ENCODE measurements around the gene DLGAP1.

The DLGAP1 gene

GRCh38 chr18:4077721-4078120 lies 377.4 kb downstream of the DLGAP1 start:
- no peaks in the 10 kb centered on the region for H3K27me3 ChIP-seq (replicated peaks; ENCODE audit: control insufficient read depth, insufficient read depth, low read length, poor library complexity, severe bottlenecking)
- no peaks in the 10 kb centered on the region for H3K9me3 ChIP-seq (ENCODE audit: control insufficient read depth, low read length)
- no peak for DNase-seq
- no peak overlapping the region for H3K27ac ChIP-seq (ENCODE audit: insufficient read depth, low read length, poor library complexity, severe bottlenecking)
- no peaks in the 10 kb centered on the region for H3K4me1 ChIP-seq (ENCODE audit: control insufficient read depth, insufficient read depth, low read length, poor library complexity, severe bottlenecking)
- no peak overlapping the region for H3K4me3 ChIP-seq (ENCODE audit: insufficient read depth, low read depth, low read length, poor library complexity, severe bottlenecking)
- H3K36me3 ChIP-seq (ENCODE audit: control insufficient read depth, insufficient read depth, low read length), result no peaks in the 10 kb centered on the region

DNA sequence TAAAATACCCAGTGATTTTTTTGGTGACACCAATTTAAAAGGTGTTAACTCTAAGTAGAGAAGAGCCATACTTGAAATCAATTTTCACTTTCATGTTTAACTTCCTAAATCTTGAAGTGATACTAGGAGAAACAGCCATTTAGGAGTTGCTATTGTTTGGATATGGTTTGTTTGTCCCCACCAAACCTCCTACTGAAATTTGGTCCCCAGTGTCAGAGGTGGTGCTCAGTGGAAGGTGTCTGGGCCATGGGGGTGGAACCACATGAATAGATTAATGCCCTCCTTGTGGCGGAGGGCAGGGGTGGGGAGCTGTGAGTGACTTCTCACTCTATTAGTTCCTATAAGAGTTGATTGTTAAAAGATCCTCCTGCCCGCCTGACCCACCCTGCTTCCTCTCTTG lies 377.9 kb downstream of the DLGAP1 start:
- Histone ChIP-seq H3K9me3 (ENCODE audit: control insufficient read depth, low read length) (no peaks in the 10 kb centered on the region), H3K4me3 (ENCODE audit: insufficient read depth, low read depth, low read length, poor library complexity, severe bottlenecking) (no peak overlapping the region), H3K27me3 (replicated peaks; ENCODE audit: control insufficient read depth, insufficient read depth, low read length, poor library complexity, severe bottlenecking) (no peaks in the 10 kb centered on the region), H3K36me3 (ENCODE audit: control insufficient read depth, insufficient read depth, low read length) (no peaks in the 10 kb centered on the region), H3K4me1 (ENCODE audit: control insufficient read depth, insufficient read depth, low read length, poor library complexity, severe bottlenecking) (no peaks in the 10 kb centered on the region), H3K27ac (ENCODE audit: insufficient read depth, low read length, poor library complexity, severe bottlenecking) (no peak overlapping the region)
- DNase-seq, result no peak

- no peaks in the 10 kb centered on the region for H3K36me3 ChIP-seq (ENCODE audit: control insufficient read depth, insufficient read depth, low read length)
- H3K4me1 ChIP-seq (ENCODE audit: control insufficient read depth, insufficient read depth, low read length, poor library complexity, severe bottlenecking), result no peaks in the 10 kb centered on the region
- H3K4me3 ChIP-seq (ENCODE audit: insufficient read depth, low read depth, low read length, poor library complexity, severe bottlenecking), result no peak overlapping the region
- no peaks in the 10 kb centered on the region for H3K9me3 ChIP-seq (ENCODE audit: control insufficient read depth, low read length)
- no peaks in the 10 kb centered on the region for H3K27me3 ChIP-seq (replicated peaks; ENCODE audit: control insufficient read depth, insufficient read depth, low read length, poor library complexity, severe bottlenecking)
- H3K27ac ChIP-seq (ENCODE audit: insufficient read depth, low read length, poor library complexity, severe bottlenecking), result no peak overlapping the region
- DNase-seq, result no peak
Observed at GRCh38 chr18:4074647-4075046, 380.5 kb downstream of the DLGAP1 start.

DNA sequence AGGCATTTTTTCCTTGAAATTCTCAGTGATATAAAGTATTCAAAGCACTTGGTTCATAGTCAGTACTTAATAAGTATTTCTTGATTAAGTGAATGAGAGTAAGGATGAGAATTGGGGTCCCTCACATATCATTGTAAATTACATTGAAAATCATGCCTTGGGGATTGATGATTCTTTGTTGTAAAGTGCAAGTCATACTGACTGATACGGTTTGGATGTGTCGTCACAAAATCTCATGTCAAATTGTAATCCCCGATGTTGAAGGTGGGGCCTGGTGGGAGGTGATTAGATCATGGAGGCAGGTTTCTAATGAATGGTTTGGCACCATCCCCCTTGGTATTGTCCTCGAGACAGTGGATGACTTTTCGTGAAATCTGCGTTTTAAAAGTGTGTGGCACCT lies 385.9 kb downstream of the DLGAP1 start:
- Histone ChIP-seq H3K9me3 (ENCODE audit: control insufficient read depth, low read length) (no peaks in the 10 kb centered on the region), H3K36me3 (ENCODE audit: control insufficient read depth, insufficient read depth, low read length) (no peaks in the 10 kb centered on the region), H3K27me3 (replicated peaks; ENCODE audit: control insufficient read depth, insufficient read depth, low read length, poor library complexity, severe bottlenecking) (no peaks in the 10 kb centered on the region), H3K4me1 (ENCODE audit: control insufficient read depth, insufficient read depth, low read length, poor library complexity, severe bottlenecking) (no peaks in the 10 kb centered on the region), H3K27ac (ENCODE audit: insufficient read depth, low read length, poor library complexity, severe bottlenecking) (no peak overlapping the region), H3K4me3 (ENCODE audit: insufficient read depth, low read depth, low read length, poor library complexity, severe bottlenecking) (no peak overlapping the region)
- DNase-seq, result no peak

GRCh38 chr18:4068552-4069158 lies 386.5 kb downstream of the DLGAP1 start:
- H3K27me3 ChIP-seq (replicated peaks; ENCODE audit: control insufficient read depth, insufficient read depth, low read length, poor library complexity, severe bottlenecking), result no peaks in the 10 kb centered on the region
- no peaks in the 10 kb centered on the region for H3K4me1 ChIP-seq (ENCODE audit: control insufficient read depth, insufficient read depth, low read length, poor library complexity, severe bottlenecking)
- DNase-seq, result peak in 1 of 3 donors; percentile 1
- no peaks in the 10 kb centered on the region for H3K36me3 ChIP-seq (ENCODE audit: control insufficient read depth, insufficient read depth, low read length)
- no peaks in the 10 kb centered on the region for H3K9me3 ChIP-seq (ENCODE audit: control insufficient read depth, low read length)
- H3K27ac ChIP-seq (ENCODE audit: insufficient read depth, low read length, poor library complexity, severe bottlenecking), result no peak overlapping the region
- H3K4me3 ChIP-seq (ENCODE audit: insufficient read depth, low read depth, low read length, poor library complexity, severe bottlenecking), result no peak overlapping the region

DNA sequence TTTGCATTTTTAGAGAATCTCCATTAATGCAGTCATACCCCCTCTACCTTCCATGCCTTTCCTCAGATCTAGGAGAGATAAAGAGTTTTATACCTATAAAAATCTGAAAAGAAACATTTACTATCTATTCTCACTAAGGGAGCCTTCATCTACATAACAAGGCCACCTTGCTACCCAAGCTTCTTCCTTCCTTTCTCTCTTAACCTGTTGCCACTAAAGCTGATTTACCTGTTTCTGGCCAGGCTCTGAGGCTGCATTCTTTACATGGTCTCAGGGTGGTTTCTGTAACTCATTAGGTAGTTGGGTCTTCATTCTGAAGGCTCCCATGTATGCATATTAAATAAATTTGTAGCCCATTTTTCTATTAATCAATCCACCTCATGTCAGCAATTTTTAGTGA lies 391.6 kb downstream of the DLGAP1 start:
- Histone ChIP-seq H3K27ac (ENCODE audit: insufficient read depth, low read length, poor library complexity, severe bottlenecking) (no peak overlapping the region), H3K27me3 (replicated peaks; ENCODE audit: control insufficient read depth, insufficient read depth, low read length, poor library complexity, severe bottlenecking) (no peaks in the 10 kb centered on the region), H3K4me3 (ENCODE audit: insufficient read depth, low read depth, low read length, poor library complexity, severe bottlenecking) (no peak overlapping the region), H3K36me3 (ENCODE audit: control insufficient read depth, insufficient read depth, low read length) (no peaks in the 10 kb centered on the region), H3K9me3 (ENCODE audit: control insufficient read depth, low read length) (no peaks in the 10 kb centered on the region), H3K4me1 (ENCODE audit: control insufficient read depth, insufficient read depth, low read length, poor library complexity, severe bottlenecking) (no peaks in the 10 kb centered on the region)
- DNase-seq, result no peak

DNA sequence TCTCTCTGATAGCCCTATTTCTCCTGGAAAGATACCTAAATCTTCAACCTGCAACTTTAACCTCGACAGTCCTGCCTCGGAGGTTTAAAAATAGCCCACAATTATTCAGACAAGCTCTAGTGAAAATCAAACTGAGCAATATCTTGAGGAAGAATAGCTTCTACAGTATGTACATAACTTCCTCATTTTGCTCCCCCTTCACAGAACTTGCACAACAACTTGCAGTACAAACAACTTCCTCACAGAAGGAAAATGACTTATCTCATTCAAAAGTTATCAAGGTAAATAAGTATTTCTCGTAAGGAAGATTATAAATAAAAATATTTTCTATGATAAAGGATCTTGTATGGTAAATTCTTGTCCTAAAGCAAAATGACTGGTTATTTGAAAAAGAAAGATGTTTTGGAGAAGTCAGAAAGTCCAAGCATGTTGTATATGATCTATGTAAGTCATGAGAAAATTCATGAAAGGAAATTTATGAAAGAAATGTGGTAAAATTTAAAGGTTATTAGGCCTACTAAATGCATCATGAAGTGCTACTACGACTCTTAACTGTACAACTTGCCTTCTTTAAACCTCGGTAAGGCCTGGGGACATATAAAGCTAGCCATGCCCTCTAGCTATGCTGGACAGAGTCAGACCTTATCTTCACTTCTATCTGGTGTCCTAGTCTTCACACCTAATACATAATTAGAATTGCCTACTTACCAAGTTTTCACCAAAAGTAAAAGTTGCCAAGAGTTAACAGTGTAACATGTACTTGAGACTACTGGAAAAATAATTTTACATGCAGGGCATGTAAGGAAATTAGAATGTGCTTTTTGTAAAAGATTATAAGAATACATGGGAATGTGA lies 394.5 kb downstream of the DLGAP1 start:
- no peaks in the 10 kb centered on the region for H3K9me3 ChIP-seq (ENCODE audit: control insufficient read depth, low read length)
- H3K27ac ChIP-seq (ENCODE audit: insufficient read depth, low read length, poor library complexity, severe bottlenecking), result no peak overlapping the region
- no peaks in the 10 kb centered on the region for H3K4me1 ChIP-seq (ENCODE audit: control insufficient read depth, insufficient read depth, low read length, poor library complexity, severe bottlenecking)
- no peaks in the 10 kb centered on the region for H3K27me3 ChIP-seq (replicated peaks; ENCODE audit: control insufficient read depth, insufficient read depth, low read length, poor library complexity, severe bottlenecking)
- no peak overlapping the region for H3K4me3 ChIP-seq (ENCODE audit: insufficient read depth, low read depth, low read length, poor library complexity, severe bottlenecking)
- H3K36me3 ChIP-seq (ENCODE audit: control insufficient read depth, insufficient read depth, low read length), result no peaks in the 10 kb centered on the region
- no peak for DNase-seq

DNA sequence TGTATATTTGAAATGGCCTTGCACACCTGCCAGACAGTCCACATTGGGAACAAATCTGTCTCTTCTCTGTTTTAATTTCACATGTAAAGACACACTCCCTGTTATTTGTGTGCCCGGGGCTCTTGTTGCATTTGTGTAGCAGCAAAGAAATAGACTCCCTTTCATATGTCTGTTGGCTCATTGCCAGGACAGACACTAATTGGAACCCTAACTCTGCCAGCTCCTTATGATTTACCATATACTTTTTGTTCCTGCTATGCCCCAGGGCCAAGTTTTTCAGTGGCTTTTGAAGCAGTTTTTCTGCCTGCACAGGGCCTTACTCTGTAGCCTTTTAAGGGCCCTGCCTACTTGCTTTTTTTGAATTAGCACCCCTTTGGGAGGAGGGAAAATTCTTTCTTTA lies 396.9 kb downstream of the DLGAP1 start:
- no peak overlapping the region for H3K27ac ChIP-seq (ENCODE audit: insufficient read depth, low read length, poor library complexity, severe bottlenecking)

DNA sequence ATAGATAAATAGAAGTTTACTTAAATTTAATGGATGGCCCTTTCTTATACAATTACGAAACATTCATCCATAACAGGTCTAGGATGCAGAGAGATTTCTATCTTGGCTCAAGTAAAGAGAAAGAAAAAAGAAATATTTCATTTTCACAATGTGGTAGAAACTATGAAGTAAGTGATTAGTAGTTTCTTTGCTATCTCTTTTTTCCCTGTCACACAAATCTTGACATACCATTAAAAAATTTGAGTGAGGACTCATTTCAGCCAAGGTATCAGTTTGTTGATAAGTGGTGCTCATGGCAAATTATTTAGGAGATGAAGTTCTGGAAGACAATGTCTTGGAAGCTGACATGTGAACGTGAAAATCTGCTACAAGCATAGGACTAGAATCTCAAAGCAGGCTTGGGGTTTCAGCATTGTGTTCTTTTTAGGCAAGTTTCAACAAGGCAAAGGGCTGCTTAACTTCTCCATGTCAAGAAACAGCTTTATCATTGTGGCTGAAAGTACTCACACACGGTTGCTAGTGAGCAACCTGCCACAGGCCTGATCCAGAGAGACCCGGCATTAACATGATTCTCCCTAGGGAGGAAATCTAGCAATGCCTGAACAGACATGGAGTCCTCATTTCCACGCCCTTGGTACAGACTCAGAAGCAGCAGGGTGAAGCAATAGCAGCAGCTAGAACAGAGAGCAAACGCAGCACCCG lies 414.6 kb downstream of the DLGAP1 start:
- no peak overlapping the region for H3K27ac ChIP-seq (ENCODE audit: insufficient read depth, low read length, poor library complexity, severe bottlenecking)

More for the DNA sequence above, 396.9 kb downstream of the DLGAP1 start:
- H3K4me3 ChIP-seq (ENCODE audit: insufficient read depth, low read depth, low read length, poor library complexity, severe bottlenecking), result no peak overlapping the region
- H3K27me3 ChIP-seq (replicated peaks; ENCODE audit: control insufficient read depth, insufficient read depth, low read length, poor library complexity, severe bottlenecking), result no peaks in the 10 kb centered on the region
- H3K4me1 ChIP-seq (ENCODE audit: control insufficient read depth, insufficient read depth, low read length, poor library complexity, severe bottlenecking), result no peaks in the 10 kb centered on the region
- DNase-seq, result no peak
- H3K9me3 ChIP-seq (ENCODE audit: control insufficient read depth, low read length), result no peaks in the 10 kb centered on the region
- no peaks in the 10 kb centered on the region for H3K36me3 ChIP-seq (ENCODE audit: control insufficient read depth, insufficient read depth, low read length)

GRCh38 chr18:4035521-4035920 lies 419.6 kb downstream of the DLGAP1 start:
- Histone ChIP-seq H3K27me3 (replicated peaks; ENCODE audit: control insufficient read depth, insufficient read depth, low read length, poor library complexity, severe bottlenecking) (no peaks in the 10 kb centered on the region), H3K36me3 (ENCODE audit: control insufficient read depth, insufficient read depth, low read length) (no peaks in the 10 kb centered on the region), H3K9me3 (ENCODE audit: control insufficient read depth, low read length) (no peaks in the 10 kb centered on the region), H3K27ac (ENCODE audit: insufficient read depth, low read length, poor library complexity, severe bottlenecking) (no peak overlapping the region), H3K4me3 (ENCODE audit: insufficient read depth, low read depth, low read length, poor library complexity, severe bottlenecking) (no peak overlapping the region), H3K4me1 (ENCODE audit: control insufficient read depth, insufficient read depth, low read length, poor library complexity, severe bottlenecking) (no peaks in the 10 kb centered on the region)
- DNase-seq, result no peak

More for the DNA sequence above, 414.6 kb downstream of the DLGAP1 start:
- no peak for DNase-seq
- Histone ChIP-seq H3K36me3 (ENCODE audit: control insufficient read depth, insufficient read depth, low read length) (no peaks in the 10 kb centered on the region), H3K27me3 (replicated peaks; ENCODE audit: control insufficient read depth, insufficient read depth, low read length, poor library complexity, severe bottlenecking) (no peaks in the 10 kb centered on the region), H3K9me3 (ENCODE audit: control insufficient read depth, low read length) (no peaks in the 10 kb centered on the region), H3K4me1 (ENCODE audit: control insufficient read depth, insufficient read depth, low read length, poor library complexity, severe bottlenecking) (no peaks in the 10 kb centered on the region), H3K4me3 (ENCODE audit: insufficient read depth, low read depth, low read length, poor library complexity, severe bottlenecking) (no peak overlapping the region)

All from effector memory CD4-positive, alpha-beta T cell (primary cell).